ENCODE results near the gene FXYD5.

Gene FXYD5

DNA sequence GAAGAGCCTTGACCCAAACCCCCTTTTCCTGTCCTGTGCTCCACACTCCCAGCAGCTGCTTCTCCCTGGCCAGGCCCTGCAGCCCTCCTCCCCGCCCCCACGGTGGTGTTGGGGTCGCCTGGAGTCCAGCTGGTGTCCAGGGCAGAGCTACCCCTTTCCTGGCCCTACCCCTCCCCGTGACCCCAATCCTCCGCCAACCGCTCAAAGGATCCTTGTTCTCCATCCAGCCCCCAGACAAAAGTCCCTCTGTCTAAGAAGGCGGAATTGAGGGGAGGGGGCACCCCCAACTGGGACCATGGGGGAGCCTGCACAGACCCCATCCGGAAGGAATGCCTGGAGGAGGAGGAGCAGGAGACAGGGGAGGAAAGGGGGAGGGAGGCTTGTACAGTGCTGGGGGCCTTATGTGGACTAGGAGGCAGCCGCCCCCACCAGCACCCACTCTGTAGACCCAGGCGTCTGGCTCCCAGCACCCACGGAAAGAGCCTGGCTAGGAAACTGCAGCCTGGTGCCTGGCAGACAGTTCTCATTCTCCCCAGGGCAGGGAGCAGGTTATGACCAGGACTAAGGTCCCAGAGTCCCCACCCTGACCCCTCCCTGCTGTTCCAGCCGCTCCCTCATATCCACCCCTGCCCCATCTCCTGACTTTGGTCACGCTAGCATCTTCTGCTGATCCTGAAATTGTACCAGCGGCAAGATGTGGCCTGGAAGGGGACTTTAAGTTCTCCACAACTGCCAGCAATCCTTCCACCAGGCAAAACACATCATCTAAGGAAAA, 39.2 kb upstream of the FXYD5 start, which contains the start of gene FXYD3:
FXYD3 (plus strand) TSS at position 647 of the 775 bp plus-strand sequence. CDS start 3,554 bp downstream, outside the sequence.
- ChIA-PET CTCF (interaction anchor here (0.6 to 5.0 kb wide), 16 partner anchors 8 to 353 kb away, joined by 3 to 25 read pairs (median 4); partner anchors contain the start of gene LGI4), POLR2A (no interaction called here)
- TF ChIP-seq, protein P1, sequence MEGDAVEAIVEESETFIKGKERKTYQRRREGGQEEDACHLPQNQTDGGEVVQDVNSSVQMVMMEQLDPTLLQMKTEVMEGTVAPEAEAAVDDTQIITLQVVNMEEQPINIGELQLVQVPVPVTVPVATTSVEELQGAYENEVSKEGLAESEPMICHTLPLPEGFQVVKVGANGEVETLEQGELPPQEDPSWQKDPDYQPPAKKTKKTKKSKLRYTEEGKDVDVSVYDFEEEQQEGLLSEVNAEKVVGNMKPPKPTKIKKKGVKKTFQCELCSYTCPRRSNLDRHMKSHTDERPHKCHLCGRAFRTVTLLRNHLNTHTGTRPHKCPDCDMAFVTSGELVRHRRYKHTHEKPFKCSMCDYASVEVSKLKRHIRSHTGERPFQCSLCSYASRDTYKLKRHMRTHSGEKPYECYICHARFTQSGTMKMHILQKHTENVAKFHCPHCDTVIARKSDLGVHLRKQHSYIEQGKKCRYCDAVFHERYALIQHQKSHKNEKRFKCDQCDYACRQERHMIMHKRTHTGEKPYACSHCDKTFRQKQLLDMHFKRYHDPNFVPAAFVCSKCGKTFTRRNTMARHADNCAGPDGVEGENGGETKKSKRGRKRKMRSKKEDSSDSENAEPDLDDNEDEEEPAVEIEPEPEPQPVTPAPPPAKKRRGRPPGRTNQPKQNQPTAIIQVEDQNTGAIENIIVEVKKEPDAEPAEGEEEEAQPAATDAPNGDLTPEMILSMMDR (IDR thresholded peaks at IDR 0.05; ENCODE audit: control extremely low read depth, extremely low read depth, low read depth, missing control alignments) = no peak
- DNase-seq (ENCODE audit: extremely low spot score) = no peak

DNA sequence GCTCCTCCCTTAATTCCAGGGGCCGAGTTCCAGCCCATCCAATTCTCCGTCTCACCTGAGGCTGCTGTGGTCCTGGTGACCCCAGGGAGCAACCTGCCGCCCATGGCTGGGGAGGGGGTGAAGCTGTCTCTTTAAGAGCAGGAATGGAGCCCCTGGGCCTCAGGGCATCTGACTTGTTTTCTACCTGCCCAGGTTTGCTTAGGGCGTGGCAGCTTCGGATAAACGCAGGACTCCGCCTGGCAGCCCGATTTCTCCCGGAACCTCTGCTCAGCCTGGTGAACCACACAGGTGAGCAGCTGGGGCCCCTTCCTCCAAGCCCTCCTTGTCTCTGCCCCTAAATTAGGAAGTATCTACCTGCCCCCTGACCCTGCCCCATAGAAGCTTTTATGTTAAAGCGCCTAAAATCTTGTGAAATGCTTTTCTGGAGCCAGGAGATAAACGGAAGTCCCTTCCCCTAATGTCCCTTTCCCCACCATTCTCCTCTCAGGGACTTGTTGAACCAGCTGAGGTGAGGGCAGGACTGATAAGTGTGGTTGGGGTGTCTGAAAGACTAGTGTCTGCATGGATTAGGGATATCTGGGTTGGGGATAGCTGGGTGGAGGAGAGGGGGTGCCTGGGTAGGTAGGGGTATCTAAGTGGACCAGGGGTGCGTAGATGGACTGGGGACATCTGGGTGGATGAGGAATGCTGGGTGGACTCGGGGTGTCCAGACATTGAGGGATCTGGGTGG, 38.3 kb upstream of the FXYD5 start:
- TF ChIP-seq, protein P1 (IDR thresholded peaks at IDR 0.05; ENCODE audit: control extremely low read depth, extremely low read depth, low read depth, missing control alignments) = no peak
- ChIA-PET CTCF (interaction anchor here (1.0 to 5.0 kb wide), 9 partner anchors 9 to 145 kb away, joined by 3 to 25 read pairs (median 4); partner anchors contain the start of gene LGI4), POLR2A (no interaction called here)
- DNase-seq (ENCODE audit: extremely low spot score) = no peak

GRCh38 chr19:35117116-35117515, 37.4 kb upstream of the FXYD5 start:
- TF ChIP-seq, protein P1 (IDR thresholded peaks at IDR 0.05; ENCODE audit: control extremely low read depth, extremely low read depth, low read depth, missing control alignments) = no peak
- no peak for DNase-seq (ENCODE audit: extremely low spot score)
- CTCF ChIA-PET = interaction anchor here (0.7 to 5.0 kb wide), 9 partner anchors 10 to 145 kb away, joined by 3 to 25 read pairs (median 4); partner anchors contain the start of gene LGI4
- POLR2A ChIA-PET = no interaction called here

DNA sequence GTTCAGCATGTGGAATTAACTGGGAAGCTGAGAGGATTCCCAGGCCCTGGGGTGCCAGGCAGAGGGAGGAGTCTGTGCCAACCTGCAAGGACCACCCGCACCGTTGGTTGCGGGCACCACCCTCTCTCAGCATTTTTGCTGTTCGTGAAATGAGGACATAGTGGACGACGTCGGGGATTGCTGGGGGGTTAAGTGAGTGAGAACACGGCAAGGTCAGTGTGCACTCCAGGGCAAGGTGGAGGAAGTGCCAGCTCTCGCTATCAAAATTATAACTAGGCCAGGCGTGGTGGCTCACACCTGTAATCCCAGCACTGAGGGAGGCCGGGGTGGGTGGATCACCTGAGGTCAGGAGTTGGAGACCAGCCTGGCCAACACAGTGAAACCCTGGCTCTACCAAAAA, 36.7 kb upstream of the FXYD5 start:
- ChIA-PET POLR2A (no interaction called here), CTCF (interaction anchor here (1.1 to 5.0 kb wide), 5 partner anchors 10 to 73 kb away, joined by 3 to 25 read pairs (median 7); partner anchors contain the start of gene LGI4)
- TF ChIP-seq, protein P1 (IDR thresholded peaks at IDR 0.05; ENCODE audit: control extremely low read depth, extremely low read depth, low read depth, missing control alignments) = no peak
- no peak for DNase-seq (ENCODE audit: extremely low spot score)

- POLR2A ChIA-PET = interaction anchor here (0.6 kb wide), 1 partner anchor 384 kb away, joined by 3 read pairs; no protein-coding TSS in a partner anchor
- CTCF ChIA-PET = interaction anchor here (1.1 to 5.0 kb wide), 3 partner anchors 16 to 26 kb away, joined by 3 to 25 read pairs (median 4); partner anchors contain the start of gene LGI4
- TF ChIP-seq, protein P1 (IDR thresholded peaks at IDR 0.05; ENCODE audit: control extremely low read depth, extremely low read depth, low read depth, missing control alignments) = no peak
- DNase-seq (ENCODE audit: extremely low spot score) = no peak
Observed at GRCh38 chr19:35118268-35119020, 36.1 kb upstream of the FXYD5 start.
